ENCODE measurements around the gene SEC24C.

- TF ChIP-seq CTCF (IDR thresholded peaks at IDR 0.05; ENCODE audit: insufficient read depth, low read depth, low read length) (no peak), EZH2 (IDR thresholded peaks at IDR 0.05; ENCODE audit: insufficient read depth, low read length) (no peak)
These were observed 29.1 kb downstream of the SEC24C start for GRCh38 chr10:73773152-73773879.

Data from astrocyte (in vitro differentiated cells and primary cell).